ENCODE results near the gene SOAT1.

DNA sequence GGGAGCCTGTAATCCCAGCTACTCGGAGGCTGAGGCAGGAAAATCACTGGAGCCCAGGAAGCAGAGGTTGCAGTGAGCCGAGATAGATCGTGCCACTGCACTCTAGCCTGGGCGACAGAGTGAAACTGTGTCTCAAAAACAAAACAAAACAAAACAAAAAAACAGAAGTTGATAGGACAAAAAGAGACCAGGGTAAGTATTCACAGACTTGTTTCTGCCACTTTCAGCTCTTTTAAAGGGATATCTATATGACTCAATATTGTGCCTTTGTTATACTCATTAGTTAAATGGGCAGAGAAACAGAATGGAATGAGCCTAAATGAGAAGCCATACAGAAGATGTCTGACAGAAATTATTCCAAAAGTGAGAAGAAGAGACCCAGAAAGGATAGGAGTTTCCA, 41.0 kb upstream of the SOAT1 start:
- TF ChIP-seq, protein P1, sequence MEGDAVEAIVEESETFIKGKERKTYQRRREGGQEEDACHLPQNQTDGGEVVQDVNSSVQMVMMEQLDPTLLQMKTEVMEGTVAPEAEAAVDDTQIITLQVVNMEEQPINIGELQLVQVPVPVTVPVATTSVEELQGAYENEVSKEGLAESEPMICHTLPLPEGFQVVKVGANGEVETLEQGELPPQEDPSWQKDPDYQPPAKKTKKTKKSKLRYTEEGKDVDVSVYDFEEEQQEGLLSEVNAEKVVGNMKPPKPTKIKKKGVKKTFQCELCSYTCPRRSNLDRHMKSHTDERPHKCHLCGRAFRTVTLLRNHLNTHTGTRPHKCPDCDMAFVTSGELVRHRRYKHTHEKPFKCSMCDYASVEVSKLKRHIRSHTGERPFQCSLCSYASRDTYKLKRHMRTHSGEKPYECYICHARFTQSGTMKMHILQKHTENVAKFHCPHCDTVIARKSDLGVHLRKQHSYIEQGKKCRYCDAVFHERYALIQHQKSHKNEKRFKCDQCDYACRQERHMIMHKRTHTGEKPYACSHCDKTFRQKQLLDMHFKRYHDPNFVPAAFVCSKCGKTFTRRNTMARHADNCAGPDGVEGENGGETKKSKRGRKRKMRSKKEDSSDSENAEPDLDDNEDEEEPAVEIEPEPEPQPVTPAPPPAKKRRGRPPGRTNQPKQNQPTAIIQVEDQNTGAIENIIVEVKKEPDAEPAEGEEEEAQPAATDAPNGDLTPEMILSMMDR (tag by site-specific recombination; IDR thresholded peaks at IDR 0.05) = no peak
- TF ChIP-seq ZNF558 (tag by site-specific recombination; IDR thresholded peaks at IDR 0.05) (no peak), ZBTB17 (tag by site-specific recombination; IDR thresholded peaks at IDR 0.05) (no peak), ZNF292 (tag by site-specific recombination; IDR thresholded peaks at IDR 0.05; ENCODE audit: borderline replicate concordance, low read depth) (no peak), ZNF791 (tag by site-specific recombination; IDR thresholded peaks at IDR 0.05) (no peak), ZFP69B (tag by site-specific recombination; IDR thresholded peaks at IDR 0.05) (no peak)

All from HEK293 (cell line).